Measurements from ENCODE around the gene TAMALIN.

Gene TAMALIN

DNA sequence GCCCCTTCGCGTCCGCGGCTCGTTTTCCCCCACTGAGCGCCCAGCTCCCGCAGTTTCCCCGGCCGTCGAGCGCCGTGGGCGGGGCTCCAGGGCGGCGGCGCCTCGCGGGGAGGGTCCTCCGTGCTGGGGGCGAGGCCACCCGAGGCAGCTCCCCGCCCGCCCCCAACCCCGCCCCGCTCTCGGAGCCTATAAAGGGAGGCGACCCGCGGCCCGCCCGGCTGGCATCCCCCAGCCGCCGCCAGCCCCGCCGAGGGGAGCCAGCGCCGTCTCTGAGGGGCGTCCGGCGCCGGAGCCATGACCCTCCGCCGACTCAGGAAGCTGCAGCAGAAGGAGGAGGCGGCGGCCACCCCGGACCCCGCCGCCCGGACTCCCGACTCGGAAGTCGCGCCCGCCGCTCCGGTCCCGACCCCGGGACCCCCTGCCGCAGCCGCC is at the start of gene TAMALIN:
Gene TAMALIN (plus strand): TSS at position 221 of the 432 bp plus-strand sequence. CDS start 74 bp downstream, at position 295.
- peak; percentile 63 for DNase-seq (ENCODE audit: low read depth)

DNA sequence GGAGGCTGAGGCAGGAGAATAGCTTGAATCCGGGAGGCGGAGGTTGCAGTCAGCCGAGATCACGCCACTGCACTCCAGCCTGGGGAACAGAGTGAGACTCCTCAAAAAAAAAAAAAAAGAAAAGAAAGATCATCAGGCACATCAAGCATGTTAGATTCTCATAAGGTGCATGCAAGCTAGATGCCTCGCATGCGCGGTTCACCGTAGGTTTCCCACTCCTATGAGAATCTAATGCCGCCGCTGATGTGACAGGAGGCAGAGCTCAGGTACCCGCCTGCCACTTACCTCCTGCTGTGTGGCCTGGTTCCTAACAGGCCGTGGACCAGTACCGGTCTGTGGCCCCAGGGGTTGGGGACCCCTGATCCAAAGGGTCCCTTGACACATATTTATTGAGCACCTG is 48.2 kb upstream of the TAMALIN start:
- no peak for DNase-seq (ENCODE audit: low read depth)

DNA sequence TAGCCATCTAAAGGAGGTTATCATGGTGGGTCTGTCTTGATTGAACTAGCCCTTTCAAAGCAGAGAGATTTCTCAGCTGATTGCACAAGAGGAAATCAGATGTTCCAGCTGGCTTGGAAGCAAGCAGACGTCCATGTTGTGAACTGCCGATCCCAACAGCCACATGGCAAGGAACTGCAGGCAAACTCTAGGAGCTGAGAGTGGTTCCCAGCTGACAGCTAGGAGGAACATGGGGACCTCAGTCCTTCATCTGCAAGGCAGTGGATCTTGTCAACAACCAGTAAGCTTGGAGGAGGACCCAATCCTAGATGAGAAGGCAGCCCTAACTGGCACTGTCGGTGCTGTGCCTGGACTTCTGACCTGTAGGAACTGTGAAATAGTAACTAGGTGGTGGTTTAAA is 47.5 kb upstream of the TAMALIN start:
- peak; percentile 30 for DNase-seq (ENCODE audit: low read depth)

DNA sequence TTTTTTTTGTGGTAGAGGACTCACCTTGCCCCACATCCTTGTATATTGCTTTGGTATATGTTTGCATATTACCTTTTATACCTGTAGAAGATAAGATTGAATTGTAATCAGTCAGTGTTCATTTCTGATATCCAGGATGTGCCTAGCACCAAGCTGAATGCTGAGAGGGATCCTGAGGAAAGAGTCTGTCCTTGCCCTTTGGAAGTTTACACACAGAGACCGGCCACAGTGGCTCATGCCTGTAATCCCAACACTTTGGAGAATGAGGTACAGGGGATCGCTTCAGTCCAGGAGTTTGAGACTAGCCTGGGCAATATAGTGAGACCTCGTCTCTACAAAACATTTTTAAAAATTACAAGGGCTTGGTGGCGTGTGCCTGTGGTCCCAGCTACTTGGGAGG is 46.8 kb upstream of the TAMALIN start:
- DNase-seq (ENCODE audit: low read depth): no peak

DNA sequence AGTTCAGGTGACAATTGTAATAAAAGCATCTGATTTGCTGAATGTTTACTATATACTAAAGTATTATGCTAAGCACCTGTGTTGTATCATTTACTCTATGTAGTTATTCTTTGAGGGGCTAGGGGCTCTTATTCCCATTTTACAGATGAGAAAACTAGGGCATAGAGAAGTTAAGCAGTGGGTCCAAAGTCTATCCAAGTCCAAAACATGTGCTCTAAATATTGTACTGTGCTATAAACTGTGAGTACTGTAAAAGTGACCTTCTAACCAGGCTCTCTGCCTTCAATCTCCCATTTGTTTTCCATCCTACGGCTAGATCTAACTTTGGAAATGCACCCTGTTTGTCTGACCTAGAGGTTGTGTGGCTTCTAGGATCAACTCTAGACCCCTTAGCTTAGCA is 46.3 kb upstream of the TAMALIN start:
- DNase-seq (ENCODE audit: low read depth): no peak

DNA sequence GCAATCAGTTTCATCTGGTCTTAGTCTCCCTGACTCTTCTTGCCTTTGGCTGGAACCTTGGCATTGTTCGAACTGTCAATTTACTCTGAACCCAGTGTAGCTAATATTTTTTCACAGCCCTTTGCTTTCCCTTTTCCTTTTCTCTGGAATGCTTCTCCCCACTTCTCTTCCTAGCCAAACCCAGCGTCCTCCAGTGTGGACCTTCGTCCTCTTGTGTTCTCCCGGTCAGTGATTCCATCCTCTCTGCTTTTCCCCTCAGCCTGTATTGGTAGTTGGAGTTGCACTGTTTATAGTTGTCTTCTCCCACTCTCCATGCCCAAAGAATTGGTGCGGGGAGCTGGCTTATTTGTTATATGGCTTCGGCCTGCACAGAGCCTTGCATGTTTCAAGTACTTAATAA is 45.9 kb upstream of the TAMALIN start:
- DNase-seq (ENCODE audit: low read depth): no peak

DNA sequence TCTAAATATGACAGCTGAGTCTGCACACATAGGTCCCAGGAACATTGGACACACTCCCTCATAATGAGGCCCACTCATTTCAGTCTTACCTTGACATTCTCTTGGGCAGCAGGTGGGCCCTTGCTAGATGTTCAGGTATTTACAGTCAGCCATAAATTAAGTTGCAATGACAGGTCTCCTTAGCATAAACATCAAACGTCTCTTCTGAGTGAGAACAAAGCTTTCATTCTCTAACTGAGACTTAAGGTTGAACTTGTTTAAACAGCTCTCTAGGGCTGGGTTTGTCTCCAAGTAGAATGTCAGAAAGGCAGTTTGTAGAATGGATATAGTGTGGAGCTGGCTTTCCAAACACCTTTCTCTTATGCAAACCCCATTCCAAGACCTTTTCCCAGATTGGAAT is 44.9 kb upstream of the TAMALIN start:
- DNase-seq (ENCODE audit: low read depth): no peak

DNA sequence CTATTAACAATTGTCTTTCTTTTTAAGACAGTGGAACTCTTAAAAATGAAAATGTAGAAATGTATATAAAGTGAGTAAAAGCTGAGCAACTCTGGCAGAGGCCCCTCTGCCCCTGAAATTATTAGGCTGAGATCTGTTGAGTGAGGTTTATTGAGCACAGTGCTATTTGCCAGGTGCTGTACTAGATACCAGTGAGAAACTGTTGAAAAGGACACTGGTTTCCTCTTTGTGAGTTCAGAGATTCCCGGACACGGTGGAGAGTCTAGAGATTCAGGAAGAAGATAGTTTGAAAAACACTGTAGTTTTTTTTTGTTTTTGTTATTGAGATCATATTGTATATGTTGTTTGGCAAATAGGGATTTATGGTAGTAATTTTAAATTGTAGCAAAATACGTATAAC is 44.0 kb upstream of the TAMALIN start:
- DNase-seq (ENCODE audit: low read depth): no peak

DNA sequence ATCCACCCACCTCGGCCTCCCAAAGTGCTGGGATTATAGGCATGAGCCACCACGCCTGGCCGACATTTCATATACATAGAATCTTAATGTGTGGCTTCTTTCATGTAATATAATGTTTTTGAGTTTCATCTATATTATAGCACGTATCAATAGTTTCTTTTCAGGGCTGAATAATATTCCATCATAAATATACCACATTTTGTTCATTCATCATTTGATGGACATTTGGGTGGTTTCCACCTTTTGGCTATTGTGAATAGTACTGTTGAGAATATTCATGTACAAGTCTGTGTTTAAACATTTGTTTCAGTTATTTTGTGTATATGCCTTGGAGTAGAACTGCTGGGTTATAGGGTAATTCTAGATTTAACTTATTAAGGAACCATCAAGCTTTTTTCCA is 43.3 kb upstream of the TAMALIN start:
- no peak for DNase-seq (ENCODE audit: low read depth)

DNA sequence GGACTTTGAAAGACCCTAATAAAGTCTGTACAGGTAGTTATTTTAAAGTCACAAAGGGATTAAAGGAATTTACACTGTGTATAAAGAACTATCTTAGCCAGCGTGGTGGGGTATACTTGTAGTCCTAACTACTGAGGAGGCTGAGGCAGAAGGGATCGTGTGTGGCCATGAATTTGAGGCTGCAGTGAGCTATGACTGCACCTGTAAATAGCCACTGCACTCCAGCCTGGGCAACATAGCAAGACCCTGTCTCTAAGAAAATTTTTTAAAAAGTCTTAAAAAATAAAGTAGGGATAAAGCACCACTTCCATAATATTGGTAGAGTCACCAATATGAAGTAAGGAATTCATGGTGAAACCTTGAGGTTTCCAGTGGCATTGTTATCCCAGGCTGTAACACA is 37.1 kb upstream of the TAMALIN start:
- no peak for DNase-seq (ENCODE audit: low read depth)

DNA sequence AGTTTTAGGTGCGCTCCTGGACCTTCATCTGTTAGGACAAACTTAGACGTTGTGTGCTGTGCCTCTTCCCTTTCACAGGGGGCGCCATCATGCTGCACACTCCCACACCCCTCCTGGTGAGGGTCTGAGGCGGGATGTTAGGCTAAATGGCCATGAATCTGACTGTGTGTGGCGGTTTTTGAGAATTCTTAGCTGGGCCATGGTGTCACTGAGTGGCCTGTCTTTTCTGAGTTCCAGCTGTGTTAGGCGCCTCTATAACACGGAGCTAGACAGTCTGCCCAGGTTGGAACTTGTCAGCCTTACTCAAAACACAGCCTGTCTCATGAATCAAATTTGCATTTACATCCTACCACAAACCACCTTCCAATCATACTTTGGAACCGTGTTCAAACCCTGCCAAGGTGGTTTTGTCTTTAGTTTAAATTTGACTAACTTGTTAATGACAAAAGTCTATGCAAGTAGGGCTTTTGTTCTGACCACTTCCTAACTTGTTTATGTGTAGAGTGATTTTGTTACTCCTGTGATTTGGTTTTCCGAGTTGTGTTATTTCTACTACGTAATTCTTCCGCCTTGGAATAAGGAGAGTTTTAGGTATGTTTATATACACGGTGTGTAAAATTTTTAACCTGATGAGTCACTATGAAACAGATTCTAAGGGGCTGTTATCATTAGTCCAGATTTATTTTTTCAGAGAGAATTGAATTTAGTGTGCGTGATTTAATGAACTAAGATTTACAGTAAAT is 35.7 kb upstream of the TAMALIN start:
- peak; percentile 69 for DNase-seq (ENCODE audit: low read depth)

DNA sequence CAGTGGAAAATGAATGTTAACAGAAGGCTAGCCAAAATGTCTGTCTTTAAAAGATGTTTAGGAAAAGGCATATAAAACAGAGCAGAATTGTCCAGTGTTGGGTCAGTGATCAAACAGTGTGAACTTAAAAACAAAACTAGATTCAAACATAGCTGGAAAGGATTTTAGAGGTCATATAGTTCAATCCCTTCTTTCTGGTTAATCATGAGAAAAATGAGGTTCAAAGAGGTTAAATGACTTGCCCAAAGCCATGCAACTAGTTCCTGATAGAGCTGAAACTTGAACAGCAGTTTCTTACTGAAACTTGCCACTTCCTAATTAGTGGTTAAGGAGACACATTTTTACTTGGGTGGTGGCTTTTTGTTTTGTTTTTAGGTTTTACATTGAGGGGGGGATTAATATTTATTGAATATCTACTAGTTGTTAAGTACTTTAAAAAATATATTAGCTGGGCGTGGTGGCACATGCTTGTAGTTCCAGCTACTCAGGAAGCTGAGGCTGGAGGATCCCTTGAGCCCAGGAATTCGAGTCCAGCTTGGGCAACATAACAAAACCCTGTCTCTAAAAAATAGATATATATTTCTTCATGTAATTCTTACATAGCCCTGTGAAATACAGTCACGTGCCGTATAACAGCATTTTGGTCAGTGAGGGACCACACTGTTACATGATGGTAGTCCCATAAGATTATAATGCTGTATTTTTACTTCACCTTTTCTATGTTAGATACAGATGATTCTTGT is 34.9 kb upstream of the TAMALIN start:
- DNase-seq (ENCODE audit: low read depth): peak; percentile 35

DNA sequence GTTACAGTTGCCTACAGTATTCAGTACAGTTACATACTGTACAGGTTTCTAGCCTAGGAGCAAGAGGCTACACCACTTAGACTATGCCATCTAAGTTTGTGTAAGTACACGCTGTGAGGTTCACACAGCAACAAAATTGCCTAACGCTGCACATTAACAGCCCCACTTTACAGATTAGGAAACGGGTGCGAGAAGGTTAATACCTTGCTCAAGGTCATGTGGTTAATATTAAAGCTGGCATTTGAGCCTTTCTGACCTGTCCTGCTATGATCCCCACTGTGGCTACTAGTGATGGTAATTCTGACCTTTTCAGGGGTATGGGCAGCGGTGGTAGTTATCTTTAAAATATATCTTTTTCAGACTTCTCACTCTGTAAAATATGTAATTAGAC is 34.3 kb upstream of the TAMALIN start:
- DNase-seq (ENCODE audit: low read depth): no peak

DNA sequence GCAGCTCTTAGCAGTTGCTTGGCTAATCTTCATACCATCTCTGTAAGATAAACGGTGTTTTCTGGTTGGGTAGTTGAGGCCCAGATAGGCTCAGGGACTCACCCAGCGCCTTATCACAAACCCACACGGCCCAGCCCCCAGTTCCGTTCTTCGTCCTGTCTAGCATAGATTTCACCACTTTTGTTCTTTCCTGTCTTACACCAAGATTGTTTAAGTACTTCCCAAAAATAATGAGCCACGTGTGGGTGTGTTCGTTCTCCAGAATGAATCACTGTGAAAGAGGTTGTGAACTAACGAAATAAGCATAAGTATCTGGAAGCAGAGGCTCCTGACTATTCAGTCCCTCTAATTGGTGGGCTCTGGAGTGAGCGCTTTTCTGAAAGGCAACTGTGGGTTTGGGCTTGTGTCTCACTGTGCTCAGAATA is 33.9 kb upstream of the TAMALIN start:
- DNase-seq (ENCODE audit: low read depth): peak; percentile 60

DNA sequence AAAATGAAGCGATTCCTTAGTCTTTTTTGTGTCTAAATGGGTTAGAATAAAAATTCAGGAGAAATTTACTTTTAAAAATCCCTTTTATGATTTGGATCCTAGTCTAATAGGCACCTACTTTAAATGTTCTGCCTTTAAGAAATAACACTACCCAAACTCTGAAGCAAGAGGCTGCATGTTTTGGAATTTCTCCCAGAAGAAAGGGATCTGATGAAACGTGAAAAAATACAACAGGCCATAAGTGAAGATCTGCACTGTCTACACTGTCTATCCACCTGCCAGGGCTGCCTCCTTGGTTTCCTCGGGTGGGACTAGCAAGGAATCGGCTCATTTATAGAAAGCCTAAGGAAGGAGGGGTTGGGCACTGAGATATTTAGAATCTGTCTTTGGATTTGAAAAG is 33.2 kb upstream of the TAMALIN start:
- DNase-seq (ENCODE audit: low read depth): peak; percentile 40

DNA sequence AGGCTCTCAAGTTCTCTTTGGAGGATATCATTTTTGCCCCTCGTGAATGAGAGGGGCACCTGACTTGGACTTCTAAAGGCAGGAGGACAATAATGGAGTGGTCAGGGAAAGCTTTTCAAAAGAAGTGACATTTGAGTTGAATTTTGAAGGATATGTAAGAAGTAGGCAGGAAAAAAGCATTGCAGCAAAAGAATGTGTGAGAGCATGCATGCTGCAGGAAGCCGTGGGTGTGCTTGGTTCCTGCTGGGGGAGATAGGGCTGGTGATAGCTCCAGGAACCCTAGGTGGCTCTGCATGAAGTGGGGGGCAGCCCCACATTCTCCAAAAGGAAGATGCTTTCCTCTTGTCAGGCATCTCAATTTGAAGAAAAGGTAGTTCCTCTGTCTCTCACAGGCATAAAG is 32.1 kb upstream of the TAMALIN start:
- DNase-seq (ENCODE audit: low read depth): no peak

DNA sequence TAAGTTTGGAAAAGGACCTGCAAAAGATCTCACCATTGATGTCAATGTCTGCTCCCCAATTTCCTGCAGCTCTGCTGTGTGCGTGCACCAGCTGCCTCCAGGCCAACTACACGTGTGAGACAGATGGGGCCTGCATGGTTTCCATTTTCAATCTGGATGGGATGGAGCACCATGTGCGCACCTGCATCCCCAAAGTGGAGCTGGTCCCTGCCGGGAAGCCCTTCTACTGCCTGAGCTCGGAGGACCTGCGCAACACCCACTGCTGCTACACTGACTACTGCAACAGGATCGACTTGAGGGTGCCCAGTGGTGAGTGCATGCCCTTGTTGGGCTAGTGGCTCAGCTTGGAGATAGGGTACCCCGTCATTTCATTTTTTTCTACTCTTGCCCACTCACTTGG is 31.6 kb upstream of the TAMALIN start:
- no peak for DNase-seq (ENCODE audit: low read depth)

DNA sequence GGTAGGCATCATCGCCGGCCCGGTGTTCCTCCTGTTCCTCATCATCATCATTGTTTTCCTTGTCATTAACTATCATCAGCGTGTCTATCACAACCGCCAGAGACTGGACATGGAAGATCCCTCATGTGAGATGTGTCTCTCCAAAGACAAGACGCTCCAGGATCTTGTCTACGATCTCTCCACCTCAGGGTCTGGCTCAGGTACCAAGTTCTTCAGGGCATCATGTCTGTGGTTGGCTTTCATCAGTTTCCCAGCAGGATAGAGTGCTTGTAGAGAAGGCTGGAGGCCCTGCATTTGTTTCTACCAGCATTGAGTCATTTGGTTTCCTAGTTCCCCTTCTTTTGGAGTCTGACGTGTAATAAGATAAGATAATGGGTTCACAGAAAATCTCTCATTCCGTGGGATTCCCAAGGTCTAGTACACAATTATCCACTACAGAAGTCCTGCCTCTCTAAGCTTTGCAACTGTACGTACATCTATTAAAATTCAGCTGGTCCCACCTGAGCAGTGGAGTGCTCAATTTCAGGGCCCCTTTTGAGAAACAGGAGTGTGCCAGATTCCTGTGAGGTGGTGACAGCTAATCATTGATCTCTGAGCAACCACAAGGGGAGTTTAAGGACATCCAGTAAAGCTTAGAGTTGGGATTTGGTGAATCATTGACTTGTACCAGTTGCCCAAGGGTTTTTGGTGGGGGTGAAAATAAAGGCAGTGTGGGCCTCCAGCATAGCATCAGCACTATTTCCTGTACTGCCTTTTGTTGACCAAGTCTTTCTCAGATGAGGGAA is 30.2 kb upstream of the TAMALIN start:
- DNase-seq (ENCODE audit: low read depth): peak; percentile 76

DNA sequence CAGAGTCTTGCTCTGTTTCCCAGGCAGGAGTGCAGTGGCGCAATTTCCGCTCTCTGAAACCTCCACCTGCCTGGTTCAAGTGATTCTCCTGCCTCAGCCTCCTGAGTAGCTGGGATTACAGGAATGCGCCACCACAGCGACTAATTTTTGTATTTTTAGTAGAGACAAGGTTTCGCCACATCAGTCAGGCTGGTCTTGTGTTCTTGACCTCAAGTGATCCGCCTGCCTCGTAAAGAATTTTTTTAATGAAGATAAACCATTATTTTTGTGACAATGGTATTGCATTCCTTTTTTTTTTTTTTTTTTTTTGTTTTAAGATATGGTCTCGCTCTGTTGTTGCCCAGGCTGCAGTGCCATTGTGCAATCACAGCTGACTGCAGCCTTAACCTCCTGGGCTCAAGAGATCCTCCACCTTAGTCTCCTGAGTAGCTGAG is 29.4 kb upstream of the TAMALIN start:
- DNase-seq (ENCODE audit: low read depth): peak; percentile 41

DNA sequence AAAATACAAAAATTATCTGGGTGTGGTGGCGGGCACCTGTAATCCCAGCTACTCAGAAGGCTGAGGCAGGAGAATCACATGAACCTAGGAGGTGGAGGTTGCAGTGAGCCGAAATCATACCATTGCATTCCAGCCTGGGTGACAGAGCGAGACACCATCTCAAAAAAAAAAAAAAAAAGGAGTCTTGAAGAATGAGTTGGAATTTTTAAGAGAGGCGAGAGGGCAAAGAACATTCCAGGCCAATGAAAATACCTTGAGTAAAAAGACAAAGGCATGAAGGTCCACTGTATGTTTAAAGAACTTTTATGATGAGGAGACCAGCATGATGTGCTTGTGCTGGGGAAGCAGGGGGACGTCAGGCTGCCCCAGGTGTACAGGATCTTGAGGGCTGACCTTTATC is 27.4 kb upstream of the TAMALIN start:
- DNase-seq (ENCODE audit: low read depth): peak; percentile 80

DNA sequence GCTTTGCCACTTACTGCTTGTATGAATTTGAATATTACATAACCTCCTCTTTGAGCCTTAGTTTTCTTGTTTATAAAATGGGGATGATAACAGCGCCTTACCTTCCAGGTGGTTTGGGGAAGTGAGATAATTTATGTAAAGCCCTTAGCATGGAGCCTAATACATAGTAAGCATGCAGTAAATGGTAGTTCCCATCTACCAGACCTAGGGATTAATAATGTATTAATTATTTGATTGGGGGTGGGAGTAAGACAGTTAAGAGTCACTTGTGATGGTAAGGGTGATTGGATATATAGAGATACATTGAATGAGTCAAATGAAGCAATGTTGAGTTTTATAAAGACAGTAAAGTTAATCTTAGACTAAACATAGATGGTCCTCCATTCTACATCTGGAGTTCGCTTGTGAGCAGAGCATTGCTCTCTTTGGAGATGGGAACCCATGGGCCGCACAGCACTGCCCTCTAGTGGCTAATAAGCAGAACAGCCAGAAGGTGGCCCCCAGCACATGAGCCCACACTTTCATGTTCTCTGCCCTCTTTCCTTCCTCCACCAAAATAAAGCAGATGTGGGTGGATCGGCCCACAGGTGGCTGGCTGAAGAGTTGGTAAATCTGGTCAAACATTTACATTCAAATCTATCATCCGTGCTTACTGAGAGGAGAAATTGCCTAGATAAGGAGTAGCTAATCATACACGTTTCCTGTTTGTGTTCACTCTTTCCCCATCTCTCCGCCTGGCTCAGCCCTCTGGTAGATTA is 26.5 kb upstream of the TAMALIN start:
- peak; percentile 78 for DNase-seq (ENCODE audit: low read depth)

DNA sequence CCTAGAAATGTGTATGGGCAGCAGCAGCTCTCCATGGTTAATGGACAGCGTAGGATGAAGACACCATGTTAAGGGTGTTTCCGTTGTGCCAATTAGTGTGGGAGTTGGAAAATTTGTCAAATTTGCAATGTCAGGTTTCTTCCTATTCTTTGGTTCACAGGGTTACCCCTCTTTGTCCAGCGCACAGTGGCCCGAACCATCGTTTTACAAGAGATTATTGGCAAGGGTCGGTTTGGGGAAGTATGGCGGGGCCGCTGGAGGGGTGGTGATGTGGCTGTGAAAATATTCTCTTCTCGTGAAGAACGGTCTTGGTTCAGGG is 26.0 kb upstream of the TAMALIN start:
- no peak for DNase-seq (ENCODE audit: low read depth)
